VCaP (cell line): ENCODE data around the gene FSHR.

Source experiments
- H3K27ac ChIP-seq: fragments of 450-650 bp; 2 replicates; pipeline ENCODE4 v1.5.1; 2017
- CTCF ChIP-seq: fragments of 450-650 bp; conservative IDR thresholded peaks from 2 replicates; pipeline ENCODE4 v1.5.1; 2017; ENCODE audit warnings: mild to moderate bottlenecking, moderate library complexity

FSHR gene

GRCh38 chr2:49177194-49177593, 22.9 kb upstream of the FSHR start:
- no peak for TF ChIP-seq CTCF

GRCh38 chr2:49175831-49176230, 21.5 kb upstream of the FSHR start:
- no peak overlapping the region for H3K27ac ChIP-seq
- no peak for TF ChIP-seq CTCF

More at GRCh38 chr2:49177194-49177593, 22.9 kb upstream of the FSHR start:
- no peak overlapping the region for H3K27ac ChIP-seq

DNA sequence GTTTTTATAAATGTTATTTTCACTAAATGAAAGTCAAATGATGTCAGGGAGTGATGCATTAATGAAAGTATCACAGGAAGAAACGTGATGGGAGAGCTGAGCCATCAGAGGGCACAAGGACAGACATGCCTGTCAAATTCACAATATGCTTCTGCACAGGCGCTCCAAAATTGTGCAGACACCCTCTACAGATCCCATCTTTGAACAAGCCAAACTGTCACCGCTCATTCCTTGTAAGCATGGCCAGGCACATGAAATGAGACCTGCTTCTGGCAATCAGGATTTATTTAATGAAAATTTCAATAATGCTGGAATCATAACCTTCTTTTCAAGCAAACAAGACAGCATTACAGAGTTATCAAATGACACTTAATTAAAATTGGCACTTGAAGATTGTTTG, 20.4 kb upstream of the FSHR start:
- no peak for TF ChIP-seq CTCF

GRCh38 chr2:49167131-49167530, 12.8 kb upstream of the FSHR start:
- TF ChIP-seq CTCF = no peak
- H3K27ac ChIP-seq = no peak overlapping the region

More for the DNA sequence above, 20.4 kb upstream of the FSHR start:
- no peak overlapping the region for H3K27ac ChIP-seq

GRCh38 chr2:49165662-49166061, 11.3 kb upstream of the FSHR start:
- no peak for TF ChIP-seq CTCF
- no peak overlapping the region for H3K27ac ChIP-seq

GRCh38 chr2:49164729-49165128, 10.4 kb upstream of the FSHR start:
- H3K27ac ChIP-seq = no peak overlapping the region
- TF ChIP-seq CTCF = no peak

DNA sequence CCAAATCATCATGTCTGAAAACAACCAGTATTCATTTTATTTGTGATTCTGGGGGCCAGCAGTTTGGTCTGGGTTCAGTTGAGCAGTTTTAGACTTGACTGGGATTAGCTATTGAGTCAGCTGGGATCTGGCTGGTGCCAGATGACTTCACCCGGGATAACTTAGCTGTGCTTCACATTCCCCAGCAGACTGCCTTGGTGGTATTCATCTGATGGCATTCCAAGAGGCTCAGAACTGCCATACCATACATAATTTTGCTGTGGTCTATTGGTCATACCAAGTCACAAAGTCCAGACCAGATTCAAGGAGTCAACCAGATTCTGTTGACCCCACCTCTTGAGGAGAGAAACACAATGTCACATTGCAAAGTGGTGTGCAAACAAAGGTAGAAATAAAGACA, 7.8 kb upstream of the FSHR start:
- TF ChIP-seq CTCF = no peak
- no peak overlapping the region for H3K27ac ChIP-seq

GRCh38 chr2:49154891-49155290, 576 bp upstream of the FSHR start:
- TF ChIP-seq CTCF = no peak
- H3K27ac ChIP-seq = no peak overlapping the region
